Tibial artery (tissue), 4 donors: ENCODE data around the gene DCAF7.

ENCODE experiments used
- DNase-seq, 2 donors: peaks; one replicate each; pipeline ENCODE4 v3.0.0-alpha.2; 2019
- H3K27ac ChIP-seq, 2 donors: fragments of 200-600 bp; sonication (generic) in 1 of 2; 1 replicate in 1 of 2; 2 replicates in 1 of 2; pipeline ENCODE4 v1.5.1; 2018 to 2019; ENCODE audit warnings: mild to moderate bottlenecking in 1 of 2
- H3K27me3 ChIP-seq, 2 donors: fragments of 200-600 bp; sonication (generic) in 1 of 2; one replicate each; pipeline versions ENCODE4 v1.5.1 to v1.6.0; 2016 to 2019
- H3K36me3 ChIP-seq, 3 donors: fragments of 200-600 bp; sonication (generic) in 2 of 3; one replicate each; pipeline ENCODE4 v1.5.1; 2016 to 2019; ENCODE audit warnings: mild to moderate bottlenecking in 2 of 3
- H3K4me1 ChIP-seq, 4 donors: fragments of 200-600 bp; sonication (generic) in 2 of 4; 1 replicate in 3 of 4; 2 replicates in 1 of 4; pipeline ENCODE4 v1.5.1; 2016 to 2019
- H3K4me3 ChIP-seq, 2 donors: fragments of 200-600 bp; sonication (generic) in 1 of 2; 1 replicate in 1 of 2; 2 replicates in 1 of 2; pipeline ENCODE4 v1.5.1; 2018 to 2019; ENCODE audit warnings: mild to moderate bottlenecking in 2 of 2
- H3K9me3 ChIP-seq, 3 donors: fragments of 200-600 bp; sonication (generic) in 1 of 3; one replicate each; pipeline ENCODE4 v1.5.1; 2016 to 2019
- intact Hi-C: fragments of 100-400 bp; cut with DNase I; formaldehyde crosslinking; loops from one replicate; pipeline ENCODE4 v1.15.0; 2023; ENCODE audit warnings: low total_unique reads
- TF ChIP-seq, protein P1 (sequence below), 2 experiments: fragments of 200-600 bp in 1 of 2; fragments of 450-650 bp in 1 of 2; IDR thresholded peaks; one replicate each; pipeline ENCODE4 v1.5.1; 2017 to 2019; ENCODE audit warnings: antibody characterized with exemption in 2 of 2, mild to moderate bottlenecking in 1 of 2, moderate library complexity in 1 of 2

The DCAF7 gene

DNA sequence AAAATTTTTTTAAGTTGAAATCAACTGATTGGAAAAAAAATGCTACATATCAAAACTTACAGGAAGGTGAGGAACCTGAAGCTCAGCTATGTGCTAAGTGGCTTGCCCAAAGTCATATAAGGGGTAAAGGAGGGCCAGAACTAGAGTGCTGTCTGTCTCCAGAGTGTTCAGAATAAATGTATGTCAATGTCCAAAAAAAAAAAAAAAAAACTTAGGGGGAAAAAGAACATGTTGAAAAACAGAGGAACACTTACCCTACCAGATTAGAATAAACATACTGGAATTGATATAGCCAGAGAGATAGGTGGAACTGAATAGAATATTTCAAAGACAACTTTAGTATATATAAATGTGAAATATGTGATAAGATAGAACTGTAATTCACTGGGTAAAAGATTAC is 11.5 kb downstream of the DCAF7 start:
- H3K9me3 ChIP-seq = no peaks in the 10 kb centered on the region
- no peaks in the 10 kb centered on the region for H3K4me1 ChIP-seq
- no peaks in the 10 kb centered on the region for H3K36me3 ChIP-seq
- no peaks in the 10 kb centered on the region for H3K27me3 ChIP-seq
- intact Hi-C loops = no loop called here
- H3K4me3 ChIP-seq = no peak overlapping the region
- DNase-seq = no peak
- no peak overlapping the region for H3K27ac ChIP-seq
- TF ChIP-seq, protein P1, sequence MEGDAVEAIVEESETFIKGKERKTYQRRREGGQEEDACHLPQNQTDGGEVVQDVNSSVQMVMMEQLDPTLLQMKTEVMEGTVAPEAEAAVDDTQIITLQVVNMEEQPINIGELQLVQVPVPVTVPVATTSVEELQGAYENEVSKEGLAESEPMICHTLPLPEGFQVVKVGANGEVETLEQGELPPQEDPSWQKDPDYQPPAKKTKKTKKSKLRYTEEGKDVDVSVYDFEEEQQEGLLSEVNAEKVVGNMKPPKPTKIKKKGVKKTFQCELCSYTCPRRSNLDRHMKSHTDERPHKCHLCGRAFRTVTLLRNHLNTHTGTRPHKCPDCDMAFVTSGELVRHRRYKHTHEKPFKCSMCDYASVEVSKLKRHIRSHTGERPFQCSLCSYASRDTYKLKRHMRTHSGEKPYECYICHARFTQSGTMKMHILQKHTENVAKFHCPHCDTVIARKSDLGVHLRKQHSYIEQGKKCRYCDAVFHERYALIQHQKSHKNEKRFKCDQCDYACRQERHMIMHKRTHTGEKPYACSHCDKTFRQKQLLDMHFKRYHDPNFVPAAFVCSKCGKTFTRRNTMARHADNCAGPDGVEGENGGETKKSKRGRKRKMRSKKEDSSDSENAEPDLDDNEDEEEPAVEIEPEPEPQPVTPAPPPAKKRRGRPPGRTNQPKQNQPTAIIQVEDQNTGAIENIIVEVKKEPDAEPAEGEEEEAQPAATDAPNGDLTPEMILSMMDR (IDR thresholded peaks at IDR 0.05) = no peak

DNA sequence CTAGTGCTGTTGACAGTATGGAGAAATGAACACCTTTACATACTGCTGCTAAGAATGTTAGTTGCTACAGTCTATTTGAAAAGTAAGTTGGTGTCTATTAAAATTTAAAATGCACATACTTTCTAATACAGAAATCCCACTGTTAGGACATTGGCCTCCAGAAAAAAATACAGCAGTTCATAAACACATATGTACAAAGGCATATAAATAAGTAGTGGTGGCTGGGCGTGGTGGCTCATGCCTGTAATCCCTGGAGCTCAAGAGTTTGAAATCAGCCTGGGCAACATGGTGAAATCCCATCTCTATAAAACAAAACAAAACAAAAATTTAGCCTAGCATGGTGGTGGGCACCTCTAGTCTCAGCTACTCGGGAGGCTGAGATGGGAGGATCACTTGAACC is 13.1 kb downstream of the DCAF7 start:
- Histone ChIP-seq H3K4me1 (no peaks in the 10 kb centered on the region), H3K9me3 (no peaks in the 10 kb centered on the region), H3K36me3 (no peaks in the 10 kb centered on the region), H3K4me3 (no peak overlapping the region), H3K27ac (no peak overlapping the region), H3K27me3 (no peaks in the 10 kb centered on the region)
- DNase-seq = no peak
- intact Hi-C loops = no loop called here
- TF ChIP-seq, protein P1 (IDR thresholded peaks at IDR 0.05) = no peak

DNA sequence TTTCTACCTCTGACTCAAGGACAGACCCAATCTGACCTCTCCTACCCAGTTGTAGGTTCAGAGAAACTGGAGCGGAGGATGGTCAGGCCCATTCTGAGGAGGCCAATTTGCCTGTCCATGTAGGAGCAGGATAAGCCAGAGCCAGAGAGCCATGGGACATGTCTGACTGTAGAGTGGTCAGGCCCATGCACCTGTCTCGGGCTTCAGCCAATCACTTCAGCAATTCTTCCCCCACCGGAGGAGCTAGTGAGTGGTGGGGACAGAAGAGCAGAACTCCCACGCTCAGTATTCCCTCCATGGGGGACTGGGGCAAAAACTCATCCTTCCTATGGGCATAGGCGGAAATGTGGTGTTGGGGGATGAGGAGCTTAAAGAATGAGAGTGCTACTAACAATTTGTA is 14.3 kb downstream of the DCAF7 start:
- no peaks in the 10 kb centered on the region for H3K27me3 ChIP-seq
- no peaks in the 10 kb centered on the region for H3K9me3 ChIP-seq
- no peak overlapping the region for H3K27ac ChIP-seq
- H3K4me3 ChIP-seq = no peak overlapping the region
- DNase-seq = no peak
- TF ChIP-seq, protein P1 (IDR thresholded peaks at IDR 0.05) = no peak
- H3K4me1 ChIP-seq = no peaks in the 10 kb centered on the region
- intact Hi-C loops = no loop called here
- no peaks in the 10 kb centered on the region for H3K36me3 ChIP-seq

DNA sequence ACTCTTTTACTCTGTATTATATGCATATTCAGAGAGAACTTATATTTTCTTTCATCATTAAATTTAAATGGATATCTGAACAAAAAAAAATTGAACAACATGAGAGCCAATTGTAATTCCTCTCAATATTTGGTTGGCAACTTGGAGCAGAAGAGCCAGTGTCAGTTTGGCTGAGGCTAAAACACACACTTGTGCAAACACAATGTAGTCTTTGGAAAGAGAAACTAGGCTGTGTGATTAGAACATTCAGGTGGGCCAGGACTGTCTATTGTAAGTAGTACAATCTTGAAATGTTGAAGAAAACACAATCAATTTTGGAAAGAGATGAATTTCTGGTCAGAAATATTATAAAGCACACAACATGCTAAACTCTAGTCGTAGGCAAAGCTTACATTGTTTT is 17.0 kb downstream of the DCAF7 start:
- Histone ChIP-seq H3K27ac (no peak overlapping the region), H3K9me3 (no peaks in the 10 kb centered on the region), H3K4me1 (no peaks in the 10 kb centered on the region), H3K27me3 (no peaks in the 10 kb centered on the region), H3K4me3 (no peak overlapping the region), H3K36me3 (no peaks in the 10 kb centered on the region)
- TF ChIP-seq, protein P1 (IDR thresholded peaks at IDR 0.05) = no peak
- intact Hi-C loops = no loop called here
- DNase-seq = no peak

DNA sequence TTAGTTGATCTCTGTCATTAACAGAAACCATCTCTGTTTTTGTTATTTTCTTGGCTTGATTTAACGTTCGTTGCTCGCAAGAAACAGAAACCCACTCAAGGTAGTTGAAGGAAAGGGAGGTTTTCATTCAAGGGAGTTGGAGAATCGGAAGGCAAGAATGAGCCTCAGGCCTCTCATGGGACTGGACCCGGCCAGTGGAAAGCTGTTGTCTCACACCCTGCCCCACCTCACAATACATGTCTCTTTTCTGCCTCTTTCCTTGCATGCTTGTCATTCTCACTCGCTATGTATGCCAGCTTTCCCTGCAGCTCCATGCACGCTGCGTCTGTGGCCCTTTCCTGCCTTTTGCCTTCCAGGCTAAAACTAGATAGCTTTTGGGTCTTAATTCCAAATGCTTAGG is 18.3 kb downstream of the DCAF7 start:
- no peak overlapping the region for H3K4me3 ChIP-seq
- intact Hi-C loops = no loop called here

More for the DNA sequence above, 18.3 kb downstream of the DCAF7 start:
- Histone ChIP-seq H3K36me3 (no peaks in the 10 kb centered on the region), H3K27ac (no peak overlapping the region), H3K27me3 (no peaks in the 10 kb centered on the region), H3K9me3 (no peaks in the 10 kb centered on the region), H3K4me1 (no peaks in the 10 kb centered on the region)
- no peak for DNase-seq
- TF ChIP-seq, protein P1 (IDR thresholded peaks at IDR 0.05) = no peak
